HG02938 (cell line): ENCODE measurements around the gene PSMB7.

Experiments
- ATAC-seq: cut with Tn5 transposase; IDR thresholded peaks from one replicate; pipeline ENCODE4 v1.9.1; 2021; ENCODE audit warnings: mild to moderate bottlenecking, moderate library complexity; ENCODE audit not compliant: unreplicated experiment

Gene PSMB7

DNA sequence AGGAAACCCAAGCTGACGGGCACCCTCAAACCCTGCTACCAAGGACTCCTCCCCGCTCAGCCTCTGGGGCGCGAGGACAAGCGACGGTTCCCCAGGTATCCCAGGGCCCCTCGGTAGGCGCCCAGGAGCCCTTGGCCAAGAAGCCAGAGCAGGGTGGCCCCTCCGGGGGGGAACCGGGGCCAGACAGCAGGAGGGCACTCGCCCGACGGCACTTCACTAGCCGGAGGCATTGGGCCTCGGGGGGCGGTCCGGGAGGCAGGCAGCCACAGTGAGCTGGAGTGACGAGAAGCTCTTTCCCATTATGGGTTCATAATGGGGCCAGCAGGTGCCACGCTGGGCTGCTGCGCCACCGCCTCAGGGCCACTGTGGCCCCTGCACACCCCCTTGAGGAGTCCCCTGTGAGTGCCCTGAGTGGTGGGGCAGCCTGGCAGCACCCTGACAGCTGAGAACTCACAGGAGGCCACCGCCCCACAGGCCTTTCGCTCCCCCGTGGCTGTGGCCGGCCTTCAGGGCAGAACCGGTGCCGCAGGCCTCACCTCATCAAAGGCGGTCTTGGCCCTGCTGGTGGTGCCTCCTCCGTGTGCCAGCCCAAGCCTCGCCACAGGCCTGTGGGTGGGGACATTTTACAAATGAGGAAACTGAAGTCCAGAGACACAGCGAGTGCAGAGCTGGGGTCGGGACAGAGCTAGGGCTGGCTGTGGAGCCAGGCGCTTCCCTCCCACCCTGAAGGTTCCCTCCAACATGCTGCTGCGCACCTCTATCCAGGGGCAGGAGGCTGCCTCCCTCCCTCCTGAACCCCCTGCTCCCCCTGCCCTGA is 68.7 kb downstream of the PSMB7 start:
- ATAC-seq, result no peak

- ATAC-seq, result no peak
These were observed 69.4 kb downstream of the PSMB7 start for GRCh38 chr9:124345751-124346281.

GRCh38 chr9:124345063-124345462 is 70.2 kb downstream of the PSMB7 start:
- no peak for ATAC-seq

GRCh38 chr9:124344291-124345050 is 70.8 kb downstream of the PSMB7 start:
- no peak for ATAC-seq

DNA sequence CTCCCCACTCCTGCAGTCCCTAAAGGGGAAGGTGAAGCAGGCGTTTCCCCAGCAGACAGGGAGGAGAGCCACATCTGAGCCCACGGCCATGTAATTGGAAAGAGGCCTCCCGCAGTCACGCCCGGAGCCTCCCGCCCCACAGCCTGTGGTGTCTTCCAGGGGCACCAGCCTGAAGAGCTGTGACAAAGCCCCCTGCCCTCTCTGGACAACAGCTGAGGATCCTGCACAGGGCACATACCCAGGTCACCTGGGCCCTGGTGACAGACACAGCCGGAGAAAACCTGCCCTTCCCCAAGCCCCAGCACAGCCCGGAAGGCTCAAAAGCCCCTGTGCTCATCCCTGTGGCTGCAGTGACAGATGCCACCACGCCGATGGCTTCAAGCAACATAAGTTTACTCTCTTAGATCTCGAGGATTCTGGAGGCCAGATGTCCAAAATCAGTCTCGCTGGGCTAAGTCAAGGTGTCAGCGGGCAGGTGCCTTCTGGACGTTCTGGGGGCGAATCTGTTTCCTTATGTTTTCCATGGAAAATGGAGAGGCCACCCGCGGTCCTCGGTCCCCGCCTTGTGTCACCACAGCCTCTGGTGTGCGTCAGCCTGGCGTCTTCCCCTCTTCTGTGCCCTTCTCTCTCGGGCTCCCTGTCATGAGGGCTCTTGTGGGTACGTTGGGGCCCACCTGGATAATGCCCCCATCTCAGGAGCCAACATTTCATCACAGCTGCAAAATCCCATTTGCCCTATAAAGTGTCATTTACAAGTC is 71.5 kb downstream of the PSMB7 start:
- no peak for ATAC-seq

GRCh38 chr9:124342776-124343485 is 72.3 kb downstream of the PSMB7 start:
- ATAC-seq, result no peak

GRCh38 chr9:124342402-124342775 is 72.9 kb downstream of the PSMB7 start:
- ATAC-seq, result no peak

DNA sequence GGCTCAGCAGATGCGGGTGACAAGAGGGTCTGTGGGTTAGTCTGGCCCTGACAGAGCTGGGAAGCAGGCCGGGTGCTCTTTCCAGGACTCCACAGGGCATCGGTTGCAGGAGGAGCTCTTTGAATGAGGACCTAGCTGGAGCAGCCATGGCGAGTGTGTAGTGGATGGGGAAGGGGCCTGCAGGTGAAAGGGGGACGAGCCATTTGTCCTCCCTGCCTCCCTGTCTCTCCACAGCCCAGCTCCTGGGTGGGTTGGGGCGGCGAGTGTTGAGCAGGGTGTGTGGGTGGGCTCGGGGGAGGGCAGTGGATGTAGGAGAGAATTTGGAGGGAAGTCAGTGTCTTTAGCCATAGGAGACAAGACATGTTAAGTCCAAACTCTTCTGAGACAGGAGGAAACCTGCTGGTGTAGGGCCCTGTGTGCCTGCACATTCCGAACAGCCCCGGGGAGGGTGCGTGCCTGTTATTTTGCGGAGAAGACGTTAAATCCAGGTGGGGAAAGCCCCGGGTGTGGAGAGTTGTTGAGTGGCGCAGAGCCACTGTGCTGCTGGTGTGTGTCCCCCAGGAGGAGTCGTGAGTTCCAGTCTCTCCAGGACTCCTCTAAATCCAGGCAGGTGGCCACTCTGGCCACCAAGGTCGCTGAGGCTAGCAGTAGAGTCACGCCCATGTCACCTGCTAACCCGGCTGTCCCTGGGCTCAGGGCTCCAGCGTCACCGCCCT is 73.6 kb downstream of the PSMB7 start:
- ATAC-seq, result no peak

GRCh38 chr9:124340219-124341069 is 74.8 kb downstream of the PSMB7 start:
- no peak for ATAC-seq

GRCh38 chr9:124339603-124340146 is 75.6 kb downstream of the PSMB7 start:
- no peak for ATAC-seq

- ATAC-seq, result no peak
These were observed 77.7 kb downstream of the PSMB7 start for GRCh38 chr9:124337562-124337961.

DNA sequence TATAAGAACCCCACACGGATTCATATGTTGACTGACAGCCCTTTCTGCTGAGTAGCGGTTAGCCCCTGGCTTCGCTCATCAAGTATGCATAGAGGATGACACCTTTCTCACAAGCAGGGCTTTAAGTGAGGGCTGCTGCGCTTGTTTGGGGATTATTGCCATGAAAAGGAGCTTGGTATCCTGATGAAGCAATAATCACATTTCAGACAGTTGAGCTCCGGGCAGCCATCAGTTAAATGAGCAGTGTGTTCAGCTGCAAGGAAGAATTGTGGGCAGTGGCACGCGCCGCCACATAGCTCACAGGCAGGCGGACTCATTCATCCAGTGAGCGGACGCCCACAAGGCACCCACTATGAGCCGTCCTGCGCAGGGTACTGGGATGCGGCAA is 79.9 kb downstream of the PSMB7 start:
- ATAC-seq, result no peak

DNA sequence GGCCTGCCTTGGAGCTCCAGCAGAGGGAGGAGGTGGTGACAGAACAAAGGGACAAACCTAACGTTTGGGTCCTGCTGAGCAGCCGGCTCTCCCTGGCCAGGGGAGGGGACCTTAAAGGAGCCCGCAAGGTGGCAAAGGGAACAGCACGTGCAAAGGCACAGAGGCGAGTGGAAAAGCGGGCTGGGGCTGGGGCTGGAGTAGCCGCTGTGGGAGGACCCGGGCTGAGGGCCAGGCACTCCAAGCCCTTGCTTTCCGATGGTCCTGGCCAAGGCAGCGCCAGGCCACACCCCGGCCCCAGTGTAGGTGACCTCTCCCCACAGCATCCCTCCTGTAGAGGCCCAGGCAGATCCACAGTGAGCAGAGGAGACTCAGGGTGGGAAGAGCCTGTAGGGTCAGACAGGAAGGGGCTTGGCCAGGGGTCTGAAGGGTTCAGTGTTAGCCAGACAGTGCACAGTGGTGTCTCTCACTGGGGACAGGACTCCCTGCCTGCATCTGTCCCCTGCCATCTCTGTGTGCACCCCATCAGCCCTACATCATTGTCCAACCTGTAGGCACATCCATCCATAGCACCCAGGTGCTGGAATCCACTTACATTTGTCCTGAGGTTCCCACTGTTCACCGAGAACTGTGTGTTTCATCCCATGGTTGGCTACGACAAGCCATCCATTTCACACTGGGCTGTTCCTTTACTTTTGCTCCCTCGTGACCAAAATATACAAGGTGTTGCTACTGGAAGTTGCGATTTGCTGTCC is 80.5 kb downstream of the PSMB7 start:
- ATAC-seq, result no peak

- no peak for ATAC-seq
These were observed 82.1 kb downstream of the PSMB7 start for GRCh38 chr9:124333203-124333579.

GRCh38 chr9:124332361-124333202 is 82.7 kb downstream of the PSMB7 start:
- no peak for ATAC-seq

- ATAC-seq, result no peak
These were observed 83.7 kb downstream of the PSMB7 start for GRCh38 chr9:124331580-124331979.

- ATAC-seq, result no peak
These were observed 85.1 kb downstream of the PSMB7 start for GRCh38 chr9:124330011-124330697.
